ENCODE results near the gene SEC14L1.

Gene SEC14L1

DNA sequence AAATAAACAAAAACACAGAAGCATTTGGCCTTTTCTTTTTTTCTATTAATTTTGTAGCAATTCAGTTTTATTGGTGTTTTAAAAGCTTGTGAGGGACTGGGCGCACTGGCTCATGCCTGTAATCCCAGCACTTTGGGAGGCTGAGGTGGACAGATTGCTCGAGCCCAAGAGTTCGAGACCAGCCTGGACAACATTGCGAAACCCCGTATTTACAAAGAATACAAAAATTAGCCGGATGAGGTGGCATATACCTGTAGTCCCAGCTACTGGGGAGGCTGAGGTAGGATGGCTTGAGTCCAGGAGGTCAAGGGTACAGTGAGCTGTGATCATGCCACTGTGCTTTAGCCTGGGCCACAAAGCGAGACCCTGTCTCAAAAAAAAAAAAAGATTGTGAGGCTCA is 53.4 kb downstream of the SEC14L1 start:
- TF ChIP-seq CEBPB (IDR thresholded peaks at IDR 0.05) (peak; percentile 24; the same call in 1 of the 2 replicates), ZBTB7A (IDR thresholded peaks at IDR 0.05; ENCODE audit: low read depth) (no peak), EP300 (IDR thresholded peaks at IDR 0.05; ENCODE audit: borderline replicate concordance) (no peak), CREB1 (IDR thresholded peaks at IDR 0.05; ENCODE audit: low read depth) (no peak)

DNA sequence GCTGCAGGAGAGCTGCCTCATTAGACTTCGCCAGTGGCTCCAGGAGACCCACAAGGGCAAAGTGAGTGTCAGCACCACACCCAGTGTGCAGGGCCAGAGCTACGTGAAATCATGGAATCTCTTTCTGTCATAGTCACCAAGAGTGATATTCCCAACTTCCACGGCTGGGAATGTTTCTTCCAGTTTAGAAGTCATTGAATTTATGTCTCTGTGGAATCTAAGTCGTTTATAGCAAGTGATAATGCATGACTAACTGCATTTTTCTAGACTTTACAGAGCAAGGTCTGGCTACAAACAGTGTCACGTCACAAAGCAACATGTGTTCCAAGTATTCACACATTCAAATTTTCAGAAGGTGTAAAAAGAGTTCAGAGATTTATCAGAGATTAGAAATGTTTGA is 55.5 kb downstream of the SEC14L1 start:
- TF ChIP-seq CEBPB (IDR thresholded peaks at IDR 0.05) (no peak), TCF12 (IDR thresholded peaks at IDR 0.05; ENCODE audit: low read depth) (no peak), NFIC (IDR thresholded peaks at IDR 0.05) (no peak), EGR1 (IDR thresholded peaks at IDR 0.05) (no peak), TAF1 (IDR thresholded peaks at IDR 0.05; ENCODE audit: low read depth) (no peak), YY1 (IDR thresholded peaks at IDR 0.05; ENCODE audit: low read depth) (no peak), EP300 (IDR thresholded peaks at IDR 0.05; ENCODE audit: borderline replicate concordance) (no peak), RAD21 (IDR thresholded peaks at IDR 0.05; ENCODE audit: low read depth) (no peak), CREB1 (IDR thresholded peaks at IDR 0.05; ENCODE audit: low read depth) (no peak), FOXM1 (IDR thresholded peaks at IDR 0.05; ENCODE audit: borderline replicate concordance, low read depth) (no peak), ZBTB7A (IDR thresholded peaks at IDR 0.05; ENCODE audit: low read depth) (no peak), TEAD4 (IDR thresholded peaks at IDR 0.05) (no peak)
- TF ChIP-seq, protein P1, sequence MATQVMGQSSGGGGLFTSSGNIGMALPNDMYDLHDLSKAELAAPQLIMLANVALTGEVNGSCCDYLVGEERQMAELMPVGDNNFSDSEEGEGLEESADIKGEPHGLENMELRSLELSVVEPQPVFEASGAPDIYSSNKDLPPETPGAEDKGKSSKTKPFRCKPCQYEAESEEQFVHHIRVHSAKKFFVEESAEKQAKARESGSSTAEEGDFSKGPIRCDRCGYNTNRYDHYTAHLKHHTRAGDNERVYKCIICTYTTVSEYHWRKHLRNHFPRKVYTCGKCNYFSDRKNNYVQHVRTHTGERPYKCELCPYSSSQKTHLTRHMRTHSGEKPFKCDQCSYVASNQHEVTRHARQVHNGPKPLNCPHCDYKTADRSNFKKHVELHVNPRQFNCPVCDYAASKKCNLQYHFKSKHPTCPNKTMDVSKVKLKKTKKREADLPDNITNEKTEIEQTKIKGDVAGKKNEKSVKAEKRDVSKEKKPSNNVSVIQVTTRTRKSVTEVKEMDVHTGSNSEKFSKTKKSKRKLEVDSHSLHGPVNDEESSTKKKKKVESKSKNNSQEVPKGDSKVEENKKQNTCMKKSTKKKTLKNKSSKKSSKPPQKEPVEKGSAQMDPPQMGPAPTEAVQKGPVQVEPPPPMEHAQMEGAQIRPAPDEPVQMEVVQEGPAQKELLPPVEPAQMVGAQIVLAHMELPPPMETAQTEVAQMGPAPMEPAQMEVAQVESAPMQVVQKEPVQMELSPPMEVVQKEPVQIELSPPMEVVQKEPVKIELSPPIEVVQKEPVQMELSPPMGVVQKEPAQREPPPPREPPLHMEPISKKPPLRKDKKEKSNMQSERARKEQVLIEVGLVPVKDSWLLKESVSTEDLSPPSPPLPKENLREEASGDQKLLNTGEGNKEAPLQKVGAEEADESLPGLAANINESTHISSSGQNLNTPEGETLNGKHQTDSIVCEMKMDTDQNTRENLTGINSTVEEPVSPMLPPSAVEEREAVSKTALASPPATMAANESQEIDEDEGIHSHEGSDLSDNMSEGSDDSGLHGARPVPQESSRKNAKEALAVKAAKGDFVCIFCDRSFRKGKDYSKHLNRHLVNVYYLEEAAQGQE (IDR thresholded peaks at IDR 0.05; ENCODE audit: low read depth), result no peak
- TF ChIP-seq, protein P2, sequence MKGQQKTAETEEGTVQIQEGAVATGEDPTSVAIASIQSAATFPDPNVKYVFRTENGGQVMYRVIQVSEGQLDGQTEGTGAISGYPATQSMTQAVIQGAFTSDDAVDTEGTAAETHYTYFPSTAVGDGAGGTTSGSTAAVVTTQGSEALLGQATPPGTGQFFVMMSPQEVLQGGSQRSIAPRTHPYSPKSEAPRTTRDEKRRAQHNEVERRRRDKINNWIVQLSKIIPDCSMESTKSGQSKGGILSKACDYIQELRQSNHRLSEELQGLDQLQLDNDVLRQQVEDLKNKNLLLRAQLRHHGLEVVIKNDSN (IDR thresholded peaks at IDR 0.05), result no peak
- TF ChIP-seq, protein P3, sequence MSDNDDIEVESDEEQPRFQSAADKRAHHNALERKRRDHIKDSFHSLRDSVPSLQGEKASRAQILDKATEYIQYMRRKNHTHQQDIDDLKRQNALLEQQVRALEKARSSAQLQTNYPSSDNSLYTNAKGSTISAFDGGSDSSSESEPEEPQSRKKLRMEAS (IDR thresholded peaks at IDR 0.05), result no peak

DNA sequence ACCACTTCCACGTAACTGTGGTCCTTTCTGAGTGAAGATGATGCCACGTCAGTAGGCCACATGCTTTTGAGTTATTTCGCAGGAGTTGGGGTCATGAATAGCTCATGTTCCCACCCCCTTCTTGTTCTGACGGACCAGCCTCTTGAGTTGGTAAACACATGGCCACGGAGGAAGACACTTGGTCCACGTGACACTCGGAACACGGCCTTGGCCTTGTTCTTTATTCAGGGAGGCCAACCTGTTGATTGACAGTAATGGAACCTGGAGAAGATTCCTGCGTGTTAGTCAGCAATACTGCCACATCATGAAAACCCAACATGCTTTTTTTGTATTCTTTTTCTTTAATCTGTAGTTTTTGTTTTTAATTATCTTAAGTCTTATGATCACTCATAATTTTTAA is 56.3 kb downstream of the SEC14L1 start:
- TF ChIP-seq YY1 (IDR thresholded peaks at IDR 0.05; ENCODE audit: low read depth), result no peak

DNA sequence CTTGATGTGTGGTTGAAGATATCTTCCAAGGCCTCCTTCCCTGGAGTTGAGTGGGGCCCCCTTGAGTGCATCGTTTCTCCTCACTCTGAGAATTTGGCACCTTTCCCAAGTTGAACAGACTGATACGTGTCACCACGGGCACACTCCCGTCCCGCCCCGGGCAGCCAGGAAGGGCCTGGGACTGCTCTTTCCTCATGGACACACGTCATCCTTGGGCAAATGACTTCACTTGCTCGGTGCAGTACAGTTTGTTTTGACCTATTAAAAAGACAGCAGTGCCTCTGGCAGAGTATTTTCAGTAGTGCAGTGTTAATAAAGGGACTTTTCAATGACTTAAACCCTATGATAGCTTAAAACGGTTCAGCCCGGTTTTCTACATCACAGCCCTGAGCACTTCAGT is 59.9 kb downstream of the SEC14L1 start:
- TF ChIP-seq EP300 (IDR thresholded peaks at IDR 0.05; ENCODE audit: borderline replicate concordance) (no peak), RAD21 (IDR thresholded peaks at IDR 0.05; ENCODE audit: low read depth) (no peak), FOXM1 (IDR thresholded peaks at IDR 0.05; ENCODE audit: borderline replicate concordance, low read depth) (no peak), TAF1 (IDR thresholded peaks at IDR 0.05; ENCODE audit: low read depth) (no peak), NFIC (IDR thresholded peaks at IDR 0.05) (no peak), ZBTB7A (IDR thresholded peaks at IDR 0.05; ENCODE audit: low read depth) (no peak)

DNA sequence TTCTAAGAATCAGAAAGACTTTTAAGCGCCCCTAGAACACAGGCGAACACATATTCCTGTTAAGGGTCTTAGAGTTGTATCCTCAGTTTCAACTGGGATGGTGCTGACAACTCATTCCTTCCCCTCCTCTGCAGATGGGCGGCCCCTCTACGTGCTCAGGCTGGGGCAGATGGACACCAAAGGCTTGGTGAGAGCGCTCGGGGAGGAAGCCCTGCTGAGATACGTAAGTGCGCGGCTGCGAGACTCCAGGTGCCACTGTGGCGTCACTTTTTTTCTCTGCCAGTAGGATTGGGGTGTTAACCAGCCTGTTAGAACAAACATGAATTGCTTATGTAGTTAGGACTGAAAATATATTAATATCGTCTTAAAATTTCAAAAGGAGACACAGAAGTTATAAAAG is 62.7 kb downstream of the SEC14L1 start:
- no peak for TF ChIP-seq TAF1 (IDR thresholded peaks at IDR 0.05; ENCODE audit: low read depth)
- TF ChIP-seq EGR1 (IDR thresholded peaks at IDR 0.05), result no peak
- no peak for TF ChIP-seq FOXM1 (IDR thresholded peaks at IDR 0.05; ENCODE audit: borderline replicate concordance, low read depth)
- no peak for TF ChIP-seq TCF12 (IDR thresholded peaks at IDR 0.05; ENCODE audit: low read depth)
- no peak for TF ChIP-seq EP300 (IDR thresholded peaks at IDR 0.05; ENCODE audit: borderline replicate concordance)
- no peak for TF ChIP-seq ZBTB7A (IDR thresholded peaks at IDR 0.05; ENCODE audit: low read depth)
- no peak for TF ChIP-seq RAD21 (IDR thresholded peaks at IDR 0.05; ENCODE audit: low read depth)
- TF ChIP-seq NFIC (IDR thresholded peaks at IDR 0.05), result no peak
- no peak for TF ChIP-seq CEBPB (IDR thresholded peaks at IDR 0.05)

DNA sequence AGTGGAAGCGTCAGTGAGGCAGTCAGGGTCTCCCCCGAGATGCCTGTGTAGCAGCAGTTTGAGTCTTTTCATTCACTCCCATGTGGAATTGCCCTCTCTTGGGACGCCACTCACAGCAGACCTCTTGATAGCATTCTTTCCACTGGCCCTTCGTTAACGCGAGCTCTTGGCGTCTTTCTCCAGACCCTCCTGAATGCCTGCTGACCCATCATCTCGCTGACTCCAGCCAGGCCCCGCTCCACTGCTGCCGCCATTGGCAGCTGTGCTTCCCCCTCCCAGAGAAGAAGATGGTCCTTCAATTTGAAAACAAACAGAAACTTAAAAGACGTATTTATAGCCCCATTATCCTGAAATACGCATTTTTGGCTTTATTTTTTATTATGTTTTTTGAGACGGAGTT is 63.1 kb downstream of the SEC14L1 start:
- TF ChIP-seq RAD21 (IDR thresholded peaks at IDR 0.05; ENCODE audit: low read depth) (no peak), CEBPB (IDR thresholded peaks at IDR 0.05) (no peak), TCF12 (IDR thresholded peaks at IDR 0.05; ENCODE audit: low read depth) (no peak), TEAD4 (IDR thresholded peaks at IDR 0.05) (no peak), ZBTB7A (IDR thresholded peaks at IDR 0.05; ENCODE audit: low read depth) (no peak), NFIC (IDR thresholded peaks at IDR 0.05) (no peak)
- TF ChIP-seq, protein P3 (IDR thresholded peaks at IDR 0.05), result no peak

DNA sequence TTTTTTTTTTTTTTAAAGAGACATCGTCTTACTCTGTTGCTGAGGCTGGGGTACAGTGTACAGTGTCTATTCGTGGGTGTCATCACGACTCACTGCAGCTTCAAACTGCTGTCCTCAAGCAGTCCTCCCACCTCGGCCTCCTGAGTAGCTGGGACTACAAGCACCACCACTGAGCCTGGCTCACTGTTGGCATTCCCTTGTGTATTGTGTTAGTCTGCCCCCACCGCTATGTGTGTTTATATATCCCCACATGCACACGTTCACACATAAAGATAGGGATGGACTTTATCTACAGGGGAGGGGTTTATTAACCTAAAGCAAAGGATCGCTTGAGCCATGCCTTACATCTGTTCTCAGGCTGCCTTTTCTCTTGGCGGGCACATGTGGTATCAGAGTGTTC is 63.8 kb downstream of the SEC14L1 start:
- TF ChIP-seq TCF12 (IDR thresholded peaks at IDR 0.05; ENCODE audit: low read depth) (no peak), TEAD4 (IDR thresholded peaks at IDR 0.05) (no peak), FOXM1 (IDR thresholded peaks at IDR 0.05; ENCODE audit: borderline replicate concordance, low read depth) (no peak)
- TF ChIP-seq, protein P2 (IDR thresholded peaks at IDR 0.05), result no peak

DNA sequence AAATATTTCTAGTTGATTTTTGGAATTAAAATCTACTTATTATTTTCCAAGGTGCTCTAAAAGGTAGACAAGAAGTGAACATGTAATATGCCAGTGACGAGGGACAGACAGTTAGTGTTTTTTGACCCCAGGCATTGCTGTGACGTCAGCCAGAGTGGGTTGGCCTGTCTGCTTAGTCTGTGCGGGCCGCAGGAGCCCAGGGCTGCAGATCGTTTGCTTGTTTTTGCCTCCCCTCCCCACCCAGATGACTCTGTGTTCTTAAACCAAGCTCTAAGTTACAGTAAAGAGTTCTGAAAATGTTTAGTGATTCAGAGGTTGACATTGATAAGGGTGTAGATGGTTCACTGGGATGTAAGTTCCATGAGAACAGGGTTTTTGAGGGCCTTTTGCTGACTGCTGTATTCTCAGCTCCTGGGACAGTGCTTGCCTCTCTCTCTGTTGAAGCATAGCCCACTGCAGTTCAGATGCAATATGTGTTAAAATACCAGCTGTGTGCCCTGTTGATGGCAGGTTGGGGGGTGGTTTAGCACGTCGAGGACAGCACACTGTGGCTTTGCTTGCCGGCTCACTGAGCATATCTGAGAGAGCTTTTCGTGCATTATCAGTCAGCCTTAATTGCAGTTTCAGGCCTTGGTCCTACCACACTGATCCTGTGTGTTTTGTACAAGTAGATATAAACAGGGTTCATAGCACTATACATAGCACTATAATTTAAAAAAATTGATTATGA is 64.8 kb downstream of the SEC14L1 start:
- TF ChIP-seq, protein P3 (IDR thresholded peaks at IDR 0.05), result no peak
- TF ChIP-seq EP300 (IDR thresholded peaks at IDR 0.05; ENCODE audit: borderline replicate concordance) (no peak), CREB1 (IDR thresholded peaks at IDR 0.05; ENCODE audit: low read depth) (no peak), NFIC (IDR thresholded peaks at IDR 0.05) (no peak), FOXM1 (IDR thresholded peaks at IDR 0.05; ENCODE audit: borderline replicate concordance, low read depth) (no peak)

Data from Ishikawa (cell line).